Astrocyte (in vitro differentiated cells and primary cell): ENCODE data around the gene ST6GALNAC6.

ENCODE experiments used
- EZH2 ChIP-seq: IDR thresholded peaks from 2 replicates; pipeline ENCODE4 v1.6.1; 2012; ENCODE audit warnings: mild to moderate bottlenecking, low read length, inconsistent platforms; ENCODE audit not compliant: insufficient read depth
- TF ChIP-seq, protein P1 (sequence below): IDR thresholded peaks from 2 replicates; pipeline ENCODE4 v1.5.1; 2011; ENCODE audit warnings: low read depth, mild to moderate bottlenecking, inconsistent platforms, low read length, moderate library complexity; ENCODE audit not compliant: insufficient read depth

DNA sequence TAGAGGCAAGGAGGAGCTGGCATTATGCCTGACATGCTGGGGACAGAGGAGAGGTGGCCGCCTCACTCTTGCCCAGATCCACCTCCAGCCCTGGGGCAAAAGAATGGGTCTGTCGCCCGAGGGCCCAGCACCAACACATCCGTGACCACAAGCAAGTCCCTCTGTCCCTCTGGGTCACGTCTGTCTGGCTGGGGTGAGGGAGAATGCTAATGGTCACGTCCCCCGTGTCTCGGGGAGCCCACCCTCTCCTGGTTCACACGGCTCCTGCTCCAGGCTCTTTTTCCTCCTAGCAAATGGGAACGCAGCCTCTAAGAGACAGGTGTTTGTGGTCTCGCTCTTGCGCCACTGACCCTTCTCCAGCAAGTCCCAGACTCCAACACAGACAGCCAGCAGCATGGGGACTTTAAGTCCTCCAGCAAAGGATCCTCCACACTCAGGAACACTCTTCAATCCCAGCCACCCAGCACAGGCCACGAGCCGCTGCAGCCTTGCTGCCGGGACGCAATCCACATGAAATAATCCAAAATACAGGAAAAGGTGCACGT, 49.0 kb downstream of the ST6GALNAC6 start:
- TF ChIP-seq, protein P1, sequence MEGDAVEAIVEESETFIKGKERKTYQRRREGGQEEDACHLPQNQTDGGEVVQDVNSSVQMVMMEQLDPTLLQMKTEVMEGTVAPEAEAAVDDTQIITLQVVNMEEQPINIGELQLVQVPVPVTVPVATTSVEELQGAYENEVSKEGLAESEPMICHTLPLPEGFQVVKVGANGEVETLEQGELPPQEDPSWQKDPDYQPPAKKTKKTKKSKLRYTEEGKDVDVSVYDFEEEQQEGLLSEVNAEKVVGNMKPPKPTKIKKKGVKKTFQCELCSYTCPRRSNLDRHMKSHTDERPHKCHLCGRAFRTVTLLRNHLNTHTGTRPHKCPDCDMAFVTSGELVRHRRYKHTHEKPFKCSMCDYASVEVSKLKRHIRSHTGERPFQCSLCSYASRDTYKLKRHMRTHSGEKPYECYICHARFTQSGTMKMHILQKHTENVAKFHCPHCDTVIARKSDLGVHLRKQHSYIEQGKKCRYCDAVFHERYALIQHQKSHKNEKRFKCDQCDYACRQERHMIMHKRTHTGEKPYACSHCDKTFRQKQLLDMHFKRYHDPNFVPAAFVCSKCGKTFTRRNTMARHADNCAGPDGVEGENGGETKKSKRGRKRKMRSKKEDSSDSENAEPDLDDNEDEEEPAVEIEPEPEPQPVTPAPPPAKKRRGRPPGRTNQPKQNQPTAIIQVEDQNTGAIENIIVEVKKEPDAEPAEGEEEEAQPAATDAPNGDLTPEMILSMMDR = no peak
- no peak for TF ChIP-seq EZH2
